T-helper 17 cell (primary cell): ENCODE data around the gene SDHAF4. TPM values are rescaled to one million over a fixed set of nuclear protein-coding genes. Genes with fewer than 3 reads are reported as not detected.
"Not testable (repeated sequence)": the region's sequence is repeated elsewhere in the genome, so short reads cannot be mapped to it uniquely, and the experiment has no call there.

Experiments used
- ATAC-seq: fragments of 150-1000 bp; cut with Tn5 transposase; 2 replicates; pipeline ENCODE4 v1.10.0; 2021; ENCODE audit warnings: mild to moderate bottlenecking, moderate library complexity
- DNase-seq, 3 donors: peaks; one replicate each; pipeline versions ENCODE4 v3.0.0 to v3.0.0-alpha.2; 2020 to 2021
- H3K9me3 ChIP-seq: one replicate; pipeline ENCODE4 v1.7.0; 2013; ENCODE audit warnings: low read length, mild to moderate bottlenecking; ENCODE audit not compliant: control insufficient read depth, poor library complexity, severe bottlenecking
- H3K27ac Mint-ChIP-seq: one replicate; pipeline ENCODE4 v1.8.0; 2022; ENCODE audit warnings: mild to moderate bottlenecking, moderate library complexity, mixed read lengths
- H3K27me3 Mint-ChIP-seq: one replicate; pipeline ENCODE4 v1.8.0; 2022; ENCODE audit warnings: mixed read lengths
- H3K36me3 Mint-ChIP-seq: one replicate; pipeline ENCODE4 v1.8.0; 2022; ENCODE audit warnings: low read depth, mixed read lengths
- H3K4me1 Mint-ChIP-seq: one replicate; pipeline ENCODE4 v1.8.0; 2022; ENCODE audit warnings: mild to moderate bottlenecking, mixed read lengths
- H3K4me3 Mint-ChIP-seq: one replicate; pipeline ENCODE4 v1.8.0; 2022; ENCODE audit warnings: mild to moderate bottlenecking, moderate library complexity, mixed read lengths
- total RNA-seq, 4 donors: library from RNA in 2 of 4; stranded (reverse) in 2 of 4; gene quantifications; one replicate each; pipeline ENCODE4 v1.2.3 and lab custom pipeline; 2022 to 2026

SDHAF4 gene
- total RNA-seq, 2 donors from 2014 or later = 3.9 to 4.7 TPM

GRCh38 chr6:70607371-70607770, 40.6 kb downstream of the SDHAF4 start:
- not testable (repeated sequence) for H3K36me3 Mint-ChIP-seq, H3K4me1 Mint-ChIP-seq, H3K9me3 ChIP-seq, ATAC-seq, DNase-seq, H3K27me3 Mint-ChIP-seq, H3K4me3 Mint-ChIP-seq
- peak overlapping the region; percentile 46 for H3K27ac Mint-ChIP-seq

- ATAC-seq, H3K4me3 Mint-ChIP-seq, H3K4me1 Mint-ChIP-seq, DNase-seq, H3K9me3 ChIP-seq, H3K27me3 Mint-ChIP-seq, H3K27ac Mint-ChIP-seq, H3K36me3 Mint-ChIP-seq: not testable (repeated sequence)
These were observed 42.5 kb downstream of the SDHAF4 start for GRCh38 chr6:70609181-70609580.

GRCh38 chr6:70616728-70617260, 50.1 kb downstream of the SDHAF4 start:
- Mint-ChIP-seq H3K36me3 (no peaks in the 10 kb centered on the region), H3K4me1 (peaks cover 4% of the 10 kb centered on the region), H3K27ac (no peak overlapping the region), H3K4me3 (no peak overlapping the region), H3K27me3 (no peaks in the 10 kb centered on the region)
- ATAC-seq = no peak
- H3K9me3 ChIP-seq = no peaks in the 10 kb centered on the region
- no peak for DNase-seq

- peaks cover 6% of the 10 kb centered on the region for H3K4me1 Mint-ChIP-seq
- peaks cover 2% of the 10 kb centered on the region for H3K36me3 Mint-ChIP-seq
- H3K27ac Mint-ChIP-seq = no peak overlapping the region
- DNase-seq = no peak
- H3K9me3 ChIP-seq = no peaks in the 10 kb centered on the region
- ATAC-seq = no peak
- no peak overlapping the region for H3K4me3 Mint-ChIP-seq
- H3K27me3 Mint-ChIP-seq = peaks cover 5% of the 10 kb centered on the region
These were observed 54.0 kb downstream of the SDHAF4 start for GRCh38 chr6:70620746-70621145.

GRCh38 chr6:70622461-70622860, 55.7 kb downstream of the SDHAF4 start:
- no peak overlapping the region for H3K27ac Mint-ChIP-seq

GRCh38 chr6:70625436-70625835, 58.7 kb downstream of the SDHAF4 start:
- no peak for DNase-seq
- H3K27me3 Mint-ChIP-seq = peaks cover 13% of the 10 kb centered on the region
- H3K4me3 Mint-ChIP-seq = no peak overlapping the region
- H3K27ac Mint-ChIP-seq = no peak overlapping the region
- H3K9me3 ChIP-seq = no peaks in the 10 kb centered on the region
- peaks cover 8% of the 10 kb centered on the region for H3K4me1 Mint-ChIP-seq
- peaks cover 2% of the 10 kb centered on the region for H3K36me3 Mint-ChIP-seq
- no peak for ATAC-seq

More at GRCh38 chr6:70622461-70622860, 55.7 kb downstream of the SDHAF4 start:
- no peaks in the 10 kb centered on the region for H3K9me3 ChIP-seq
- Mint-ChIP-seq H3K27me3 (peaks cover 5% of the 10 kb centered on the region), H3K36me3 (peaks cover 2% of the 10 kb centered on the region), H3K4me3 (no peak overlapping the region), H3K4me1 (peaks cover 3% of the 10 kb centered on the region)
- no peak for DNase-seq
- no peak for ATAC-seq

- ATAC-seq = no peak
These were observed 60.9 kb downstream of the SDHAF4 start for GRCh38 chr6:70627500-70628254.

GRCh38 chr6:70629929-70630328, 63.2 kb downstream of the SDHAF4 start:
- Mint-ChIP-seq H3K27me3 (peaks cover 8% of the 10 kb centered on the region), H3K4me1 (peaks cover 8% of the 10 kb centered on the region), H3K4me3 (no peak overlapping the region), H3K27ac (no peak overlapping the region), H3K36me3 (no peaks in the 10 kb centered on the region)
- no peak for ATAC-seq
- no peaks in the 10 kb centered on the region for H3K9me3 ChIP-seq
- no peak for DNase-seq

More at GRCh38 chr6:70627500-70628254, 60.9 kb downstream of the SDHAF4 start:
- Mint-ChIP-seq H3K4me1 (peaks cover 8% of the 10 kb centered on the region), H3K4me3 (no peak overlapping the region), H3K27me3 (peaks cover 8% of the 10 kb centered on the region), H3K27ac (no peak overlapping the region), H3K36me3 (peaks cover 2% of the 10 kb centered on the region)
- DNase-seq = no peak
- H3K9me3 ChIP-seq = no peaks in the 10 kb centered on the region

GRCh38 chr6:70633870-70634269, 67.1 kb downstream of the SDHAF4 start:
- Mint-ChIP-seq H3K4me1 (peaks cover 2% of the 10 kb centered on the region), H3K27ac (no peak overlapping the region), H3K36me3 (no peaks in the 10 kb centered on the region), H3K4me3 (no peak overlapping the region), H3K27me3 (peaks cover 8% of the 10 kb centered on the region)
- DNase-seq (no peak), ATAC-seq (no peak)
- no peaks in the 10 kb centered on the region for H3K9me3 ChIP-seq

GRCh38 chr6:70636596-70636995, 69.9 kb downstream of the SDHAF4 start:
- Mint-ChIP-seq H3K36me3 (peaks cover 2% of the 10 kb centered on the region), H3K27ac (no peak overlapping the region), H3K4me3 (no peak overlapping the region), H3K27me3 (no peaks in the 10 kb centered on the region), H3K4me1 (peaks cover 4% of the 10 kb centered on the region)
- no peak for ATAC-seq
- no peak for DNase-seq
- H3K9me3 ChIP-seq = no peaks in the 10 kb centered on the region

- no peak overlapping the region for H3K27ac Mint-ChIP-seq
- H3K36me3 Mint-ChIP-seq = peaks cover 2% of the 10 kb centered on the region
- H3K27me3 Mint-ChIP-seq = no peaks in the 10 kb centered on the region
- DNase-seq (no peak), ATAC-seq (no peak)
- no peak overlapping the region for H3K4me3 Mint-ChIP-seq
- no peaks in the 10 kb centered on the region for H3K9me3 ChIP-seq
- H3K4me1 Mint-ChIP-seq = peaks cover 4% of the 10 kb centered on the region
These were observed 71.7 kb downstream of the SDHAF4 start for GRCh38 chr6:70638468-70638867.
